Spleen (tissue), 11 donors: ENCODE data around the gene TLR9. TPM values are rescaled to one million over a fixed set of nuclear protein-coding genes. Genes with fewer than 3 reads are reported as not detected.
A peak's percentile ranks its signal among the peaks of the same experiment; 100 is the strongest.

Experiments
- DNase-seq: peaks from one replicate; pipeline ENCODE4 v3.0.0-alpha.2; 2020
- H3K27ac ChIP-seq, 8 donors: fragments of 200-600 bp; sonication (generic) in 7 of 8; 1 replicate in 4 of 8; 2 replicates in 4 of 8; pipeline versions ENCODE4 v1.5.0 to v1.8.0; 2016 to 2021; ENCODE audit warnings: inconsistent platforms in 4 of 8, mild to moderate bottlenecking in 4 of 8, moderate library complexity in 1 of 8
- H3K27me3 ChIP-seq, 7 donors: fragments of 200-600 bp; sonication (generic) in 6 of 7; replicated peaks in 1 of 7; 1 replicate in 4 of 7; 2 replicates in 3 of 7; pipeline versions ENCODE4 v1.5.0 to v1.8.0; 2016 to 2021; ENCODE audit warnings: inconsistent platforms in 3 of 7, mild to moderate bottlenecking in 1 of 7
- H3K36me3 ChIP-seq, 6 donors: fragments of 200-600 bp; sonication (generic) in 5 of 6; 1 replicate in 4 of 6; 2 replicates in 2 of 6; pipeline versions ENCODE4 v1.5.0 to v1.8.0; 2016 to 2021; ENCODE audit warnings: inconsistent platforms in 2 of 6
- H3K4me1 ChIP-seq, 6 donors: fragments of 200-600 bp; sonication (generic) in 5 of 6; 1 replicate in 3 of 6; 2 replicates in 3 of 6; pipeline versions ENCODE4 v1.5.0 to v1.8.0; 2016 to 2021; ENCODE audit warnings: inconsistent platforms in 3 of 6
- H3K4me3 ChIP-seq, 8 donors: fragments of 200-600 bp; sonication (generic) in 7 of 8; 1 replicate in 4 of 8; 2 replicates in 4 of 8; pipeline versions ENCODE4 v1.5.0 to v1.8.0; 2016 to 2021; ENCODE audit warnings: inconsistent platforms in 4 of 8, mild to moderate bottlenecking in 4 of 8, moderate library complexity in 2 of 8
- H3K9me3 ChIP-seq, 8 donors: fragments of 200-600 bp; sonication (generic) in 7 of 8; 1 replicate in 4 of 8; 2 replicates in 4 of 8; pipeline versions ENCODE4 v1.5.0 to v1.8.0; 2016 to 2021; ENCODE audit warnings: inconsistent platforms in 4 of 8
- POLR2A ChIP-seq, 3 donors: fragments of 450-650 bp; IDR thresholded peaks; one replicate each; pipeline ENCODE4 v1.5.1; 2017; ENCODE audit warnings: antibody characterized with exemption in 3 of 3, mild to moderate bottlenecking in 1 of 3
- POLR2AphosphoS5 ChIP-seq, 3 donors: sonication (generic); formaldehyde crosslinking; IDR thresholded peaks; one replicate each; pipeline ENCODE4 v1.5.1; 2017; ENCODE audit warnings: antibody characterized with exemption in 3 of 3
- WGBS, 5 donors: extraction: QIAGEN DNeasy Blood & Tissue Kit in 3 of 5; methylation state at CpG; one replicate each; pipeline versions ENCODE4 v1.1.5 to v1.1.7; 2013 to 2018; 5-methylcytosine and 5-hydroxymethylcytosine counted together
- intact Hi-C: fragments of 100-400 bp; cut with DNase I; formaldehyde crosslinking; loops from one replicate; pipeline ENCODE4 v1.15.0; 2023; ENCODE audit warnings: low total_unique reads
- polyA plus RNA-seq, 3 donors: library from polyadenylated mRNA; stranded (reverse); fragments of 200-250 nt; gene quantifications; one replicate each; pipeline ENCODE4 v1.2.1, GENCODE V29; 2013
- total RNA-seq, 7 donors: library from RNA; depleted of rRNA in 3 of 7; stranded (reverse); fragments of >200 nt in 3 of 7; fragmentation: NEBNext Ultra II Directional in 4 of 7; extraction: Animal tissue kit (Norgen Biotek cat#: 25700) in 4 of 7; gene quantifications; one replicate each; pipeline versions ENCODE4 v1.1.0 to v1.2.1, GENCODE V29; 2016 to 2021
- TF ChIP-seq, protein P1 (sequence below), 11 experiments: fragments of 200-600 bp in 7 of 11; fragments of 450-650 bp in 4 of 11; sonication (generic) in 4 of 11; IDR thresholded peaks in 8 of 11; conservative IDR thresholded peaks in 3 of 11; 1 replicate in 7 of 11; 2 replicates in 4 of 11; pipeline versions ENCODE4 v1.4.0 to v1.8.0; 2016 to 2021; ENCODE audit warnings: antibody characterized with exemption in 11 of 11, inconsistent platforms in 4 of 11, mild to moderate bottlenecking in 1 of 11
- donor health status: healthy with polysubstance abuse.
- donor health status: DM: no; HTN: no; CAD: no; lungs with moderate emphysema.
- donor health status: DM: no; HTN: no; CAD: no.
- donor health status: Bipolar disorder and iron deficiency.
- donor health status: healthy.
- donor health status: DM: no; HTN: no; CAD: no.
- donor health status: DM: yes; HTN: yes; CAD: no.

Gene TLR9
- total and polyA plus RNA-seq, 10 donors = 0.55 to 7.7 (median 3.8) TPM; not detected in 1

DNA sequence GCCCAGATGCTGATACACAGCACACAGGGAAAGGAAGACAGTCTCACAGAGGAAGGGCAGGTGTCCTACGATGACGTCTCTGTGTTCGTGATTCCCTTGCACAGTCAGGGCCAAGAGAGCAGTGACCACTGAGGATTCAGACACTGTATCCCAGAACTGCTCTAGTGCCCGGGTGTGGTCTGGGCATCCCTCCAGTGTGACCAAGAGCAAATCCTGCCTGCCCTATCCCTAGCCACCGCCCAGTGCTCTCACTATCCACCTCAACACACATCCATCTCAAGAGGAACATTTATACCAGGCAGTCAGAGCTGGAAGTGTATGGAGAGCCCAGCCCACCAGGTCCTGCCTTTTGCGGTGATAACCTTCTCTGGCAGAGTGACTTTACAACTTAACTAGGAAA, 24.2 kb upstream of the TLR9 start:
- H3K9me3 ChIP-seq = no peaks in the 10 kb centered on the region
- no peaks in the 10 kb centered on the region for H3K27me3 ChIP-seq
- intact Hi-C loops = no loop called here
- H3K4me1 ChIP-seq = peaks cover 19 to 98% (median 67%) of the 10 kb centered on the region in 6 donors
- H3K36me3 ChIP-seq = peaks cover 0 to 72% (median 36%) of the 10 kb centered on the region in 6 donors
- WGBS, 5 donors = 88 to 98% (median 91%) methylated on average over 5 to 6 of the region's 6 CpGs
- peak overlapping the region in 3 of 8 donors; percentile 87 to 97 (median 97) for H3K27ac ChIP-seq
- TF ChIP-seq POLR2A (IDR thresholded peaks at IDR 0.05) = no peak
- TF ChIP-seq POLR2AphosphoS5 (IDR thresholded peaks at IDR 0.05) = no peak
- TF ChIP-seq, protein P1, sequence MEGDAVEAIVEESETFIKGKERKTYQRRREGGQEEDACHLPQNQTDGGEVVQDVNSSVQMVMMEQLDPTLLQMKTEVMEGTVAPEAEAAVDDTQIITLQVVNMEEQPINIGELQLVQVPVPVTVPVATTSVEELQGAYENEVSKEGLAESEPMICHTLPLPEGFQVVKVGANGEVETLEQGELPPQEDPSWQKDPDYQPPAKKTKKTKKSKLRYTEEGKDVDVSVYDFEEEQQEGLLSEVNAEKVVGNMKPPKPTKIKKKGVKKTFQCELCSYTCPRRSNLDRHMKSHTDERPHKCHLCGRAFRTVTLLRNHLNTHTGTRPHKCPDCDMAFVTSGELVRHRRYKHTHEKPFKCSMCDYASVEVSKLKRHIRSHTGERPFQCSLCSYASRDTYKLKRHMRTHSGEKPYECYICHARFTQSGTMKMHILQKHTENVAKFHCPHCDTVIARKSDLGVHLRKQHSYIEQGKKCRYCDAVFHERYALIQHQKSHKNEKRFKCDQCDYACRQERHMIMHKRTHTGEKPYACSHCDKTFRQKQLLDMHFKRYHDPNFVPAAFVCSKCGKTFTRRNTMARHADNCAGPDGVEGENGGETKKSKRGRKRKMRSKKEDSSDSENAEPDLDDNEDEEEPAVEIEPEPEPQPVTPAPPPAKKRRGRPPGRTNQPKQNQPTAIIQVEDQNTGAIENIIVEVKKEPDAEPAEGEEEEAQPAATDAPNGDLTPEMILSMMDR (IDR thresholded peaks at IDR 0.05 in 8 of 11, conservative IDR thresholded peaks at IDR 0.05 in 3 of 11) = no peak
- DNase-seq = peak; percentile 57
- no peak overlapping the region for H3K4me3 ChIP-seq

DNA sequence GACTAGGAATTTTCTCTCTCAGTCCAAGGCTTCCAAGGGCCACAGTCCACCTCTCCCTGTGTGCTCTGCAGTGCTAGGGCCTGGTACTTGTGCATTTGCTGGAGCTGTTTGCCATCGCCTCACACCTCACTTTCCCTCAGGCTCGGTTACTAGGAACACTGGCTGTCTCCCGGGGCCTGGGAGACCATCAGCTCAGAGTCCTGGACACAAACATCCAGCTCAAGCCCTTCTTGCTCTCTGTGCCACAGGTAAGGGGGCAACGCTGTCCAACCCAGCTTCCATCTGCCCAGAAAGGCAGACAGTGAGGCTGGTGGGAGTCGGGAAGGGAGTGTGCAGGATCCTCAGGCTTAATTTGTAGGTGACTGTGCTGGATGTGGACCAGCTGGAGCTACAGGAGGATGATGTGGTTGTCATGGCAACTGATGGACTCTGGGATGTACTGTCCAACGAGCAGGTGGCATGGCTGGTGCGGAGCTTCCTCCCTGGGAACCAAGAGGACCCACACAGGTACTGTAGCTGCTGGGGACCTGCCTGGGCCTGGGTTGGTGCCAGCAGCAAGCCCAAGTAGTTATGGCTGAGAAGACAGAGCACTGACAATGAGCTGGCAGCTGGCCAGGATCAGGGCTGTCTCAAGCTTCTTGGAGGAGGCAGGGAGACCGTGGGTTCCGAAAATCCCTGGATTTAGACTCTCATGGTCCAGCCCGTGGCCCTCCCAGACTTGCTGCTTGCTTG, 23.5 kb upstream of the TLR9 start:
- peaks cover 15 to 98% (median 68%) of the 10 kb centered on the region in 6 donors for H3K4me1 ChIP-seq
- intact Hi-C loops = no loop called here
- TF ChIP-seq POLR2A (IDR thresholded peaks at IDR 0.05) (no peak), POLR2AphosphoS5 (IDR thresholded peaks at IDR 0.05) (peak in 2 of 3 donors; percentile 22 to 60)
- no peaks in the 10 kb centered on the region for H3K9me3 ChIP-seq
- peak overlapping the region in 4 of 8 donors; percentile 0 to 98 (median 97) for H3K27ac ChIP-seq
- WGBS, 5 donors = 79 to 89% (median 84%) methylated on average over 7 to 10 of the region's 10 CpGs
- H3K4me3 ChIP-seq = no peak overlapping the region
- no peaks in the 10 kb centered on the region for H3K27me3 ChIP-seq
- peak; percentile 77 for DNase-seq
- peaks cover 0 to 65% (median 34%) of the 10 kb centered on the region in 6 donors for H3K36me3 ChIP-seq

DNA sequence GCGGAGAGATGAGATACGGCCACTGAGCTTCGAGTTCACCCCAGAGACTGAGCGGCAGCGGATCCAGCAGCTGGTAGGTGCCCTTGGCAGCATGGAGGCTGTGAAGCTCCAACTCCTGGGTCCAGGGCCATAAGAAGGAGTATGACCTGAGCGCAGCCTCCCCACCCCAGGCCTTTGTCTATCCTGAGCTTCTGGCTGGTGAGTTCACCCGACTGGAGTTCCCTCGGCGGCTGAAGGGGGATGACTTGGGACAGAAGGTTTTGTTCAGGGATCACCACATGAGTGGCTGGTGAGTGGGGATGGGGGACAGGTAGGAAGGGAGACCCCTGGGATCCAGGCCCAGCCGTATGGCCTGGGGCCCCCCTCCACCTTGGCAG, 22.7 kb upstream of the TLR9 start:
- Histone ChIP-seq H3K9me3 (no peaks in the 10 kb centered on the region), H3K27me3 (no peaks in the 10 kb centered on the region), H3K4me3 (no peak overlapping the region), H3K27ac (peak overlapping the region in 4 of 8 donors; percentile 95 to 98 (median 97)), H3K4me1 (peaks cover 7 to 98% (median 66%) of the 10 kb centered on the region in 6 donors), H3K36me3 (peaks cover 0 to 56% (median 32%) of the 10 kb centered on the region in 6 donors)
- intact Hi-C loops = no loop called here
- TF ChIP-seq POLR2AphosphoS5 (IDR thresholded peaks at IDR 0.05) (peak in 1 of 3 donors; percentile 14), POLR2A (IDR thresholded peaks at IDR 0.05) (no peak)
- WGBS, 5 donors = 86 to 98% (median 96%) methylated on average over 10 of the region's 10 CpGs
- DNase-seq = peak; percentile 76

- Histone ChIP-seq H3K4me3 (peak overlapping the region in 6 of 8 donors; percentile 53 to 72 (median 55)), H3K9me3 (no peaks in the 10 kb centered on the region), H3K27ac (peak overlapping the region; percentile 76 to 98 (median 94)), H3K4me1 (peaks cover 2 to 94% (median 60%) of the 10 kb centered on the region in 6 donors), H3K36me3 (peaks cover 0 to 51% (median 32%) of the 10 kb centered on the region in 6 donors), H3K27me3 (no peaks in the 10 kb centered on the region)
- 91 to 97% (median 96%) methylated on average over 7 of the region's 7 CpGs for WGBS, 5 donors
- intact Hi-C loops = no loop called here
- peak; percentile 72 for DNase-seq
- TF ChIP-seq, protein P1 (IDR thresholded peaks at IDR 0.05 in 8 of 11, conservative IDR thresholded peaks at IDR 0.05 in 3 of 11) = no peak
- no peak for TF ChIP-seq POLR2A (IDR thresholded peaks at IDR 0.05)
- TF ChIP-seq POLR2AphosphoS5 (IDR thresholded peaks at IDR 0.05) = no peak
Observed at GRCh38 chr3:52247409-52248164, 22.1 kb upstream of the TLR9 start.
